OCI-LY3 (cell line): Measurements from ENCODE around the gene EIF4G3.

Experiments used
- H2AFZ ChIP-seq: fragments of 200-600, 300-600 bp; shearing (Covaris generic); 2 replicates; pipeline ENCODE4 v1.6.0; 2014; ENCODE audit warnings: antibody characterized with exemption, low read depth, low read length
- H3K27ac ChIP-seq: fragments of 200-600, 300-600 bp; sonication (generic); 2 replicates; pipeline ENCODE4 v1.5.1; 2014; ENCODE audit warnings: mild to moderate bottlenecking, low read length, moderate library complexity, mixed read lengths
- H3K27me3 ChIP-seq: fragments of 200-600, 300-600 bp; sonication (generic); 2 replicates; pipeline ENCODE4 v1.6.1; 2014; ENCODE audit warnings: low read depth, low read length, mixed read lengths
- H3K36me3 ChIP-seq: fragments of 200-600, 300-600 bp; sonication (generic); replicated peaks from 2 replicates; pipeline ENCODE3; 2014; ENCODE audit warnings: low read depth, low read length, mixed read lengths
- H3K4me1 ChIP-seq: fragments of 300-600, 200-600 bp; sonication (generic); 2 replicates; pipeline ENCODE4 v1.6.1; 2014; ENCODE audit warnings: low read length, mixed read lengths
- H3K4me2 ChIP-seq: fragments of 200-600, 300-600 bp; sonication (generic); 2 replicates; pipeline ENCODE4 v1.6.1; 2014; ENCODE audit warnings: low read length, mixed read lengths
- H3K4me3 ChIP-seq: fragments of 300-600, 200-600 bp; sonication (generic); 2 replicates; pipeline ENCODE4 v1.5.1; 2014; ENCODE audit warnings: antibody characterized with exemption, mild to moderate bottlenecking, low read length, moderate library complexity
- H3K79me2 ChIP-seq: fragments of 300-600, 200-600 bp; shearing (Covaris generic); 2 replicates; pipeline ENCODE4 v1.6.1; 2014; ENCODE audit warnings: mild to moderate bottlenecking, low read length, mixed read lengths
- H3K9ac ChIP-seq: fragments of 300-600, 200-600 bp; shearing (Covaris generic); 2 replicates; pipeline ENCODE4 v1.6.0; 2014; ENCODE audit warnings: mild to moderate bottlenecking, low read length, moderate library complexity
- H3K9me3 ChIP-seq: fragments of 200-600, 300-600 bp; shearing (Covaris generic); 2 replicates; pipeline ENCODE4 v1.6.1; 2014; ENCODE audit warnings: low read length, mixed read lengths; ENCODE audit not compliant: insufficient read depth
- H4K20me1 ChIP-seq: fragments of 200-600, 300-600 bp; sonication (generic); 2 replicates; pipeline ENCODE4 v1.6.1; 2016; ENCODE audit warnings: low read length, mixed read lengths; ENCODE audit not compliant: insufficient read depth
- CTCF ChIP-seq: fragments of 200-600, 300-600 bp; sonication (generic); IDR thresholded peaks from 2 replicates; pipeline ENCODE4 v1.5.1; 2014; ENCODE audit warnings: antibody characterized with exemption, low read length, low read depth
- EZH2phosphoT487 ChIP-seq: fragments of 200-600 bp; shearing (Covaris generic); IDR thresholded peaks from 2 replicates; pipeline ENCODE4 v1.6.1; 2018; ENCODE audit warnings: antibody characterized with exemption, mixed run types, low read depth

Gene EIF4G3

GRCh38 chr1:21168444-21168843 lies 8.3 kb downstream of the EIF4G3 start:
- Histone ChIP-seq H3K4me2 (no peak overlapping the region), H3K4me1 (peaks cover 14% of the 10 kb centered on the region), H3K36me3 (peaks cover 12% of the 10 kb centered on the region), H3K27me3 (no peaks in the 10 kb centered on the region), H3K9ac (no peak overlapping the region), H4K20me1 (peaks cover 10% of the 10 kb centered on the region), H3K9me3 (no peaks in the 10 kb centered on the region), H3K27ac (no peak overlapping the region), H2AFZ (no peak overlapping the region), H3K4me3 (no peak overlapping the region), H3K79me2 (peaks cover 63% of the 10 kb centered on the region)
- TF ChIP-seq EZH2phosphoT487 (no peak), CTCF (no peak)

- Histone ChIP-seq H3K27ac (peak overlapping the region; percentile 62), H3K79me2 (peaks cover 51% of the 10 kb centered on the region), H3K4me3 (0 out of 2 replicates have a peak overlapping the region, but pooled peaks have one; percentile 8), H3K9me3 (no peaks in the 10 kb centered on the region), H2AFZ (no peak overlapping the region), H4K20me1 (peaks cover 6% of the 10 kb centered on the region), H3K4me1 (peaks cover 14% of the 10 kb centered on the region), H3K36me3 (peaks cover 15% of the 10 kb centered on the region), H3K9ac (no peak overlapping the region), H3K27me3 (no peaks in the 10 kb centered on the region), H3K4me2 (peak overlapping the region; percentile 46)
- TF ChIP-seq EZH2phosphoT487 (no peak), CTCF (no peak)
Observed at GRCh38 chr1:21165646-21166045, 11.1 kb downstream of the EIF4G3 start.

- H3K4me3 ChIP-seq = 0 out of 2 replicates have a peak overlapping the region, but pooled peaks have one; percentile 8
- peaks cover 18% of the 10 kb centered on the region for H3K36me3 ChIP-seq
- H3K4me1 ChIP-seq = peaks cover 14% of the 10 kb centered on the region
- no peaks in the 10 kb centered on the region for H3K9me3 ChIP-seq
- peaks cover 53% of the 10 kb centered on the region for H3K79me2 ChIP-seq
- no peak overlapping the region for H3K9ac ChIP-seq
- H3K4me2 ChIP-seq = peak overlapping the region; percentile 46
- H3K27ac ChIP-seq = peak overlapping the region; percentile 62
- H2AFZ ChIP-seq = no peak overlapping the region
- TF ChIP-seq EZH2phosphoT487 = no peak
- TF ChIP-seq CTCF = no peak
- H4K20me1 ChIP-seq = peaks cover 6% of the 10 kb centered on the region
- H3K27me3 ChIP-seq = no peaks in the 10 kb centered on the region
Observed at GRCh38 chr1:21165076-21165475, 11.6 kb downstream of the EIF4G3 start.

GRCh38 chr1:21164266-21164665 lies 12.4 kb downstream of the EIF4G3 start:
- Histone ChIP-seq H2AFZ (no peak overlapping the region), H3K4me1 (peaks cover 14% of the 10 kb centered on the region), H3K27me3 (no peaks in the 10 kb centered on the region), H3K4me3 (no peak overlapping the region), H3K27ac (no peak overlapping the region), H4K20me1 (peaks cover 6% of the 10 kb centered on the region), H3K9me3 (no peaks in the 10 kb centered on the region), H3K9ac (no peak overlapping the region), H3K79me2 (peaks cover 50% of the 10 kb centered on the region), H3K36me3 (peaks cover 18% of the 10 kb centered on the region), H3K4me2 (no peak overlapping the region)
- TF ChIP-seq CTCF = no peak
- TF ChIP-seq EZH2phosphoT487 = no peak
